BJ (cell line): ENCODE data around the gene MAP3K4. TPM values are rescaled to one million over a fixed set of nuclear protein-coding genes. Genes with fewer than 3 reads are reported as not detected.

ENCODE experiments used
- CTCF ChIA-PET: fragments of 350-600 bp; formaldehyde crosslinking; extraction: SDS; loops from one replicate; lab custom pipeline; 2021; ENCODE audit warnings: antibody characterized with exemption, inconsistent platforms; lab: Yijun Ruan, JAX
- POLR2A ChIA-PET: fragments of 300-600 bp; sonication (Branson Sonifier 250); formaldehyde crosslinking; extraction: SDS; loops from one replicate; lab custom pipeline; 2021; ENCODE audit warnings: antibody characterized with exemption; lab: Charles Lee
- DNase-seq: peaks from one replicate; pipeline ENCODE4 v3.0.0-alpha.2; 2011; ENCODE audit warnings: low read depth
- H3K27me3 ChIP-seq: 2 replicates; pipeline ENCODE4 v1.6.0; 2011; ENCODE audit warnings: low read length; ENCODE audit not compliant: control insufficient read depth, insufficient read depth
- H3K36me3 ChIP-seq: 2 replicates; pipeline ENCODE4 v1.5.1; 2011; ENCODE audit warnings: low read length; ENCODE audit not compliant: control insufficient read depth, insufficient read depth
- H3K4me3 ChIP-seq: 2 replicates; pipeline ENCODE4 v1.5.1; 2011; ENCODE audit warnings: low read depth, mild to moderate bottlenecking, control low read depth, low read length
- polyA plus RNA-seq: library from polyadenylated mRNA; depleted of rRNA; stranded (reverse); fragments of >200 nt; gene quantifications from 2 replicates; pipeline ENCODE4 v1.2.3, GENCODE V29; 2011
- TF ChIP-seq, protein P1 (sequence below): IDR thresholded peaks from 2 replicates; pipeline ENCODE4 v1.5.1; 2011; ENCODE audit warnings: low read depth, mild to moderate bottlenecking, control low read depth, inconsistent platforms, low read length, moderate library complexity; ENCODE audit not compliant: insufficient read depth

The MAP3K4 gene
- polyA plus RNA-seq, 1 experiment = 5.3 TPM

DNA sequence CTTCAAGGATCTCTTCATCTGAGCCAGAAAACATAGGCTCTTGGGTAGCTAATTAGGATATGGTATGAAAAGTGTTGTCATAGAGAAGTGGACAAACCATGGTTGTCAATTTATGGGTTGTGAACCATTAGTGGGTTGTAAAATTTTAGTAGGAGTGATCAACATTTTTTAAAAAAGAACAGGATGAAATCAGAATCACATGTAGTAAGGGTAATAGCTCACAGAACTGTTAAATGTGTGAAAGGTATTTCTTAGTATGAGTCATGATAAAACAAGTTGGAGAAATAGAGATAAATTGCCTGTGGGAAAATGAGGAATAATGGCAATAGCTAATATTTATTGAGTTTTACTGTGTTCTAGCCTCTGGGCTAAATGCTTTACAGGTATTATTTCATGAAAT is 113.4 kb downstream of the MAP3K4 start:
- TF ChIP-seq, protein P1, sequence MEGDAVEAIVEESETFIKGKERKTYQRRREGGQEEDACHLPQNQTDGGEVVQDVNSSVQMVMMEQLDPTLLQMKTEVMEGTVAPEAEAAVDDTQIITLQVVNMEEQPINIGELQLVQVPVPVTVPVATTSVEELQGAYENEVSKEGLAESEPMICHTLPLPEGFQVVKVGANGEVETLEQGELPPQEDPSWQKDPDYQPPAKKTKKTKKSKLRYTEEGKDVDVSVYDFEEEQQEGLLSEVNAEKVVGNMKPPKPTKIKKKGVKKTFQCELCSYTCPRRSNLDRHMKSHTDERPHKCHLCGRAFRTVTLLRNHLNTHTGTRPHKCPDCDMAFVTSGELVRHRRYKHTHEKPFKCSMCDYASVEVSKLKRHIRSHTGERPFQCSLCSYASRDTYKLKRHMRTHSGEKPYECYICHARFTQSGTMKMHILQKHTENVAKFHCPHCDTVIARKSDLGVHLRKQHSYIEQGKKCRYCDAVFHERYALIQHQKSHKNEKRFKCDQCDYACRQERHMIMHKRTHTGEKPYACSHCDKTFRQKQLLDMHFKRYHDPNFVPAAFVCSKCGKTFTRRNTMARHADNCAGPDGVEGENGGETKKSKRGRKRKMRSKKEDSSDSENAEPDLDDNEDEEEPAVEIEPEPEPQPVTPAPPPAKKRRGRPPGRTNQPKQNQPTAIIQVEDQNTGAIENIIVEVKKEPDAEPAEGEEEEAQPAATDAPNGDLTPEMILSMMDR = no peak
- Histone ChIP-seq H3K27me3 (no peaks in the 10 kb centered on the region), H3K36me3 (peaks cover 9% of the 10 kb centered on the region), H3K4me3 (no peak overlapping the region)
- ChIA-PET CTCF (interaction anchor here (0.9 kb wide), 1 partner anchor 265 kb away, joined by 3 read pairs; no protein-coding TSS in a partner anchor), POLR2A (interaction anchor here (0.8 kb wide), 1 partner anchor 169 kb away, joined by 3 read pairs; the partner anchor contains the start of gene AGPAT4)
- DNase-seq = peak; percentile 57

DNA sequence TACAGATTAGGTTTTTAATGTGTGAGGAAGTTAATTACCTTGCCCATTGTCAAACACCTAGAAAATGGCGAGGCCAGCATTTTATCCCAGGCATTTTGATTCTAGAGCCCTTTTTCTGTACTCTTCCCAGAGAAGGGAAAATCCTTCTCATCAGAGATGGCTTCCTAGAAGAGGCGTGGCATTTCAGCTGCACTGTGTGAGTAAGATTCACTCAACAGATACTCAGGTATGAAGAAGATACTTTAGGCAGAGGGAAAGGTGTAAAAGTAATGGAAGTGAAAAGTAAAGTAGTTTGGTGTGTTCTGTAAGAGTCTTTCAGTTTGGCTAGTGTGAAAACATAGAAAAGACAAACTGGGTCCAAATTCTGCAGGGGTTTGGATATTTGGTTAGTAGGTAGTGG is 113.8 kb downstream of the MAP3K4 start:
- Histone ChIP-seq H3K36me3 (peaks cover 9% of the 10 kb centered on the region), H3K27me3 (no peaks in the 10 kb centered on the region), H3K4me3 (no peak overlapping the region)
- DNase-seq = no peak
- POLR2A ChIA-PET = interaction anchor here (0.8 kb wide), 1 partner anchor 168 kb away, joined by 3 read pairs; the partner anchor contains the start of gene AGPAT4
- CTCF ChIA-PET = interaction anchor here (0.9 kb wide), 1 partner anchor 265 kb away, joined by 3 read pairs; no protein-coding TSS in a partner anchor
- TF ChIP-seq, protein P1 = no peak

DNA sequence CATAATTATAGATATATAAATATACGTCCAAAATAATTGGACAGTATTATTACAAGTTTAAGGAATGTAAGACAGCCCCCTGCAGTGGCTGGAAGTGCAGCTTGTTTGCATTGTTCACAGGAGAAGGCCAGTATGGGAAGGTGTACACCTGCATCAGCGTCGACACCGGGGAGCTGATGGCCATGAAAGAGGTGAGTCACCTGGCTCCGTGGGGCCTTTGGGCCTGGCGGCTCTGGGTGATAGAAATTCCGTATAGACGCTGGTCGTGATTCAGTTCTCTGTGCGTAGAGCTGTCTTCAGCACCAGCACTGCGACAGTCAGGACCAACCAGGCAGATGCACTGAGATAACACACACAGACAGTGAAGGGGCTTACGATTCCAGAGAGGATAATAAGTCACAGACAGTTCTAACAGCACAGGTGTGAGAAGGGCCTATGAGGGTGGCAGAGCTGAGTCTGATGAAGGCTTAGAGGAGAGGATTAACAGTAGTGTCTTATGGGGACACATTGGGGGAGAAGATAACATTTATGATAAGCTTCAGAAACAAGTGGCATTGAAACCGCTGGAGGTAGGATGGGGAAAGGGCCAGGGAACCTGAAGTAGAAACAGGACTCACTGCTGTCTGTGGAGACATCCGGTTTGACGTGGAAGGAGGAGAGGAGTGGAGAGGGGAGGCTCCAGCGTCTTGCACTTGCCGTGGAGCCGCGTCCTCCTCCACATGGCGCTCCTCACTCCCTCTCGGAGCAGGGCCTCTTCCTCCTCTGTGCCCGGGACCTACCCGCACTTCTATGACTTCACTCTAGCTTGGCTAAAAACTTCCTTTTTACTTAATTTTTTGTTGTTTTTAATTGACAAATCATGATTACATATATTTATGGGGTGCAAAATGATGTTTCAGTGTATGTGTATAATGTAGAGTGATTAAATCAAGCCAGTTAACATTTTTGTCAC is 116.5 kb downstream of the MAP3K4 start:
- peaks cover 14% of the 10 kb centered on the region for H3K36me3 ChIP-seq
- CTCF ChIA-PET = no interaction called here
- TF ChIP-seq, protein P1 = no peak

DNA sequence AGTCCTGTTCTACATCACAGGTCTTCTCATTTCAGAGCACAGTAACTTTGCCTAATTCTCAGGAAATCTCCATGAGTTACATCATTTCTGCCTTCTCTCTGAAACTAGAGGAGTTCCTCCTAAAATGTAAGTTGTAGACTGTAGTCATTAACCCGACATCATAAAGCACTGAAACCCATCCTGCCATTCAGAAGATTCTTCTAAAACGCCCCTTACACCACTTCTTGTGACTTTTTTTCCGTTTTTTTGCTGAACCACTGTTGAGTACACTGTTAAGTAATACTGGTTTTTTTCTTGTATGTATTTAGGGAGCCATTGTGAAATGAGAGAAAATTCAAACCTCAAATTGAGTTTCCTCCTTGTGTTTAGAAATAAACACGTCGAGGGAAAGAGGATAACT is 117.3 kb downstream of the MAP3K4 start:
- H3K36me3 ChIP-seq = peaks cover 14% of the 10 kb centered on the region
- no peak overlapping the region for H3K4me3 ChIP-seq
- POLR2A ChIA-PET = no interaction called here
- TF ChIP-seq, protein P1 = no peak
- H3K27me3 ChIP-seq = no peaks in the 10 kb centered on the region
- DNase-seq = no peak
- CTCF ChIA-PET = interaction anchor here (0.6 kb wide), 1 partner anchor 1358 kb away, joined by 3 read pairs; no protein-coding TSS in a partner anchor

More for the DNA sequence above, 116.5 kb downstream of the MAP3K4 start:
- POLR2A ChIA-PET = no interaction called here
- H3K4me3 ChIP-seq = no peak overlapping the region
- no peak for DNase-seq
- no peaks in the 10 kb centered on the region for H3K27me3 ChIP-seq

DNA sequence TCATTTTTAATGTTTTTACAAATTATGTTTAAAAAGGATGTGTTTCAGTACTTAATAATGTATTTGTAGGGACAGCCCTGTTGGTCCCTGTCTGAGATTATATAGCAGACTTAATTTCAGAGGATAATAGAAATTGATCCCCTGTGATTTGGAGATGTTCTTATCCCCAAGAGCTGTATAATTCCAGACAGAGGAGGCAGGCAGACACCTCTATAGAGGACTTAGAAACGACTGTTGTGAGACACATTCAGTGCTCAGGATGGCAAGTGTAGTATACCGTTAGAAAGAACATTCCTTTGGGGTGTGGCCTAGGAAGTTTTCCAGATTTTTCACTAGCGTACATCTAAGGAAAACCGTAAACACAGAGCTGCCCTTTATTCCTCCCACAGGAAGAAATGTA is 117.8 kb downstream of the MAP3K4 start:
- H3K27me3 ChIP-seq = no peaks in the 10 kb centered on the region
- TF ChIP-seq, protein P1 = no peak
- peaks cover 14% of the 10 kb centered on the region for H3K36me3 ChIP-seq
- no peak overlapping the region for H3K4me3 ChIP-seq
- no peak for DNase-seq
- ChIA-PET CTCF (interaction anchor here (0.6 kb wide), 2 partner anchors 653 to 1358 kb away, joined by 3 read pairs; no protein-coding TSS in a partner anchor), POLR2A (no interaction called here)
